ENCODE results near the gene HSP90AB1. TPM values are rescaled to one million over a fixed set of nuclear protein-coding genes. Genes with fewer than 3 reads are reported as not detected.

The HSP90AB1 gene
- total and polyA plus RNA-seq, 12 donors, result 235 to 1,053 (median 904) TPM

- Histone ChIP-seq H3K4me1 (peaks cover 12 to 61% (median 24%) of the 10 kb centered on the region in 9 donors), H3K9me3 (no peaks in the 10 kb centered on the region), H3K27me3 (no peaks in the 10 kb centered on the region), H3K36me3 (peaks cover 3 to 75% (median 41%) of the 10 kb centered on the region in 9 donors), H3K4me3 (peak overlapping the region; percentile 80 to 100 (median 98)), H3K27ac (peak overlapping the region; percentile 87 to 98 (median 96))
- intact Hi-C loops (cut with DNase I), result loop anchor here in 4 of 10 donors (1.0 to 10.0 kb wide), 5 partner anchors 22 to 161 kb away; no protein-coding TSS in a partner anchor
- ATAC-seq, result peak in 6 of 8 donors; percentile 1 to 9 (median 4)
- no peak for DNase-seq
- 32% methylated on average over 15 of the region's 15 CpGs for WGBS, 2 donors
- no peak for TF ChIP-seq CTCF (IDR thresholded peaks at IDR 0.05)
Observed at GRCh38 chr6:44255871-44256774, 9.2 kb downstream of the HSP90AB1 start.

- 2% methylated on average over 10 to 12 of the region's 12 CpGs for WGBS, 2 donors
- Histone ChIP-seq H3K27ac (peak overlapping the region; percentile 87 to 98 (median 96)), H3K4me1 (peaks cover 12 to 58% (median 22%) of the 10 kb centered on the region in 9 donors), H3K4me3 (peak overlapping the region; percentile 80 to 100 (median 98)), H3K36me3 (peaks cover 0 to 75% (median 35%) of the 10 kb centered on the region in 9 donors), H3K9me3 (no peaks in the 10 kb centered on the region), H3K27me3 (no peaks in the 10 kb centered on the region)
- ATAC-seq, result peak in 1 of 8 donors; percentile 68
- intact Hi-C loops (cut with DNase I), result loop anchor here in 4 of 10 donors (1.0 to 10.0 kb wide), 5 partner anchors 22 to 162 kb away; no protein-coding TSS in a partner anchor
- DNase-seq, result no peak
- TF ChIP-seq CTCF (IDR thresholded peaks at IDR 0.05), result no peak
Observed at GRCh38 chr6:44256775-44257024, 9.8 kb downstream of the HSP90AB1 start.

GRCh38 chr6:44257025-44257752 is 10.3 kb downstream of the HSP90AB1 start, which contains the start of gene SLC35B2:
Gene SLC35B2, minus strand, starts transcription at chr6:44257528. Its CDS starts 118 bp downstream, at chr6:44257410.
- Histone ChIP-seq H3K9me3 (no peaks in the 10 kb centered on the region), H3K4me3 (peak within 1 kb of the TSS; percentile 80 to 100 (median 98)), H3K36me3 (peaks cover 0 to 75% (median 30%) of the 10 kb centered on the region in 9 donors), H3K27me3 (no peaks in the 10 kb centered on the region), H3K27ac (peak within 1 kb of the TSS; percentile 87 to 98 (median 96)), H3K4me1 (peaks cover 11 to 58% (median 22%) of the 10 kb centered on the region in 9 donors)
- 0 to 1% methylated on average over 63 to 80 of the region's 80 CpGs for WGBS, 2 donors
- intact Hi-C loops (cut with DNase I), result loop anchor here in 4 of 10 donors (2.0 to 10.0 kb wide), 4 partner anchors 36 to 162 kb away; no protein-coding TSS in a partner anchor
- ATAC-seq (peak; percentile 66 to 89 (median 76)), DNase-seq (peak; percentile 68 to 70)
- TF ChIP-seq CTCF (IDR thresholded peaks at IDR 0.05), result peak; percentile 55 to 94 (median 80)
